Right ventricle myocardium superior (tissue), 1 donor: ENCODE results near the gene TNNT2. TPM values are rescaled to one million over a fixed set of nuclear protein-coding genes. Genes with fewer than 3 reads are reported as not detected.

Experiments used
- ATAC-seq: fragments of 200-7000 bp; cut with Tn5 transposase; one replicate; pipeline ENCODE4 v1.9.1; 2020; ENCODE audit warnings: mild to moderate bottlenecking; ENCODE audit not compliant: poor library complexity
- DNase-seq: peaks from one replicate; pipeline ENCODE4 v3.0.0-alpha.2; 2020
- intact Hi-C: fragments of 100-400 bp; cut with DNase I; formaldehyde crosslinking; loops from one replicate; pipeline ENCODE4 v1.11.2; 2022
- total RNA-seq: library from RNA; stranded (reverse); fragmentation: NEBNext Ultra II Directional; extraction: Animal tissue kit (Norgen Biotek cat#: 25700); gene quantifications from one replicate; pipeline ENCODE4 v1.2.1, GENCODE V29; 2021
- donor health status: DM: no; HTN: yes; CAD: no; lungs with severe emphysema.

TNNT2 gene
- total RNA-seq, 1 donor from 2014 or later = 9,128 TPM

DNA sequence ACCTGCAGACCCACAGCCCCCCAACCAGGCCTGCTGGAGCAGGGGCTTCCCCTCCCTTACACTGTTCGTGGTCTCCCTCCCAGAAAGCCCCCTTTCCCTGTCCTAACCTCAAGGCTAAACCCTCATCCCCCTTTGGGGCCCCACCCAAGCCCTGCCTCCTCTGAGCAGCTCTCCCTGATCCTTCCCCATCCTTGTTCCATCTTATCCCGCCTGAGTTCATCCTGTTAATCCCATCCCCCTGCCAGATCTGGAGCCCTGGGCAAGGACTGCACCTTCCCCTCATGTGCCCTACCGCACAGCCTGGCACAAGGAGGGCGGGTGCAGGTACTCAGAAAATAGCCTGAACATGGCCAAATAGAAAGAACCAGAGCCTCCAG is 6.9 kb upstream of the TNNT2 start:
- intact Hi-C loops = no loop called here
- ATAC-seq (no peak), DNase-seq (no peak)

DNA sequence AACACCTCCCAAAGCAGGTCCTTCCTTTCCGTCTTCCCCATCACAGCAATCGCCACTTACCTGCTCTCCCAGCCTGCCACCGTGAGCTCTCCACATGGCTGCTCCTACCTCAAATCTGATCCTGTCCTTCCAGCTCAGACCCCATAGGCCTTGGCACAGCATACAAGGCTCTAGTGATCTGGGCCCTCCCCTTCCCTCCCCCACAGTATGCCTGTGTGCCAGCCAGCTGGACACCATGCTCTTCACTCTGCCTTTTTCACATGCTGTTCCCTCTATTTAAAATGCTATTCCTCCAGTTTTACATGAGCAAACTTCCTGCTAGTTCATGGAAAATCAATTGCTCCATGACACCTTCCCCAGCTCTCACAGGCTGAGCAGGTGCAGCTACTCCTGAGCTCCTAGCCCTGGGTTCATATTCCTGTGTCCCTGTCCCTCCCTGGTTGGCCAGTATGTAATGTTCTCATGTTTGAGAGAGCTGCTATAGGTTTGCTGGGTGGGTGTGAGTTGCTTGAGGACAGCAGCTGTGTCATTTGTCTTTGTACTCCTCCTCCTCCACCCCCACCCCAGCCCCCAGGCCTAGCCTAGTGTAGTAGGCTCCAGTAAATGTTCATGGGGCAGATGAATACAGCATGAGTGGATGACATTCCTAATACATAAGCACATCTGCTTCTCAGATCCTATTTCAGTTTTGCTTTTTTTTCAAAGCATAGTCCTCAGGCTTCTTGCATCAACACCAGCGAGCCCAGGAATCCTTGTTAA is 6.3 kb upstream of the TNNT2 start:
- DNase-seq (no peak), ATAC-seq (no peak)
- intact Hi-C loops = no loop called here

DNA sequence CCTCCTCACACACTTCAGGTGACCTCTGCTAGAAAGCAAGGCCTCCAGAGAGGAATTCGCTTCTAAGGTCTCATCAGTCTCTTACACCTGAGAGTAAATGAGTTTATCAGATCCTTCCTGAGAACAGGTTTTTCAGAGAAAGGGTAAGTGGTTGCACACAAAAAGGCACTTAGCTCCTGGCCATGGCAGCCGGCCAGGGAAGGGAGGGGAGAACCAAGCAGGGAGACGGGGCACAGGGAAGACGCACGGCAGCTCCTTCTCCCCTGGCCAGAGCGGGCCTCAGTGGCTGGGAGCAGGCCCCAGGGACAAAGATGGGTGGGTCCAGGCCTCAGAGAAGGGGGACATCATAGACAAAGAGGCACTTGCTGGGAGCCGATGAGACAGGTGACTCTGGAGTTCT is 3.6 kb upstream of the TNNT2 start:
- ATAC-seq (no peak), DNase-seq (no peak)
- intact Hi-C loops = no loop called here

DNA sequence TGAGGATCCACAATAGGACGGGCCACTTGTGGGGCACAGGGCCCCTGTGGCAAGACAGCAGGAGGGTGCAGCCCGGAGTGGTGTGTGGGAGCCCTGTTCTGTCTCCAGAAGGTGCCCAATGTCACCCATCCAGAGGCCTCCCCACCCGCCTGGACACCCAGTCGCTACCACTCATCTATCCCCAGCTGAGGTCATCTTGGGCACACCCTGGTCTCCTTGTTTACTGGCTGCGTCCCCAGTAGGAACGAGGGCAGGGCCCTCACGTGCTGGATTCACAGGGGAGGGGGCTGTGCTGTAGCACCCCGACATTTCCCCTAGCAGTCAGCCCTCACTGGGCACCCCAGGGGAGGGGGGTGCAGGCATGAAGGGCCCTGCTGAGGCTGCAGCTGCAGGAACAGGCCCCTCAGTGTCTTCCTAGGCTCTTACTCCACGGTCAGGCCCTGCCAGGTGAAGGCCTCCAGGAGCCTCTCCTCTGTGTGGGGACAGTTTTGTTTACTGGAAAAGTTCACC is 2.3 kb upstream of the TNNT2 start:
- ATAC-seq (peak; percentile 2), DNase-seq (no peak)
- intact Hi-C loops = no loop called here

- intact Hi-C loops = no loop called here
- peak; percentile 78 for DNase-seq
- peak; percentile 54 for ATAC-seq
Measured at GRCh38 chr1:201378804-201379203, 1.3 kb upstream of the TNNT2 start.

- ATAC-seq (peak; percentile 2), DNase-seq (no peak)
- intact Hi-C loops = no loop called here
Measured at GRCh38 chr1:201376464-201377374, 761 bp downstream of the TNNT2 start.

GRCh38 chr1:201376107-201376463 is 1.4 kb downstream of the TNNT2 start:
- no peak for ATAC-seq
- intact Hi-C loops = no loop called here
- no peak for DNase-seq

DNA sequence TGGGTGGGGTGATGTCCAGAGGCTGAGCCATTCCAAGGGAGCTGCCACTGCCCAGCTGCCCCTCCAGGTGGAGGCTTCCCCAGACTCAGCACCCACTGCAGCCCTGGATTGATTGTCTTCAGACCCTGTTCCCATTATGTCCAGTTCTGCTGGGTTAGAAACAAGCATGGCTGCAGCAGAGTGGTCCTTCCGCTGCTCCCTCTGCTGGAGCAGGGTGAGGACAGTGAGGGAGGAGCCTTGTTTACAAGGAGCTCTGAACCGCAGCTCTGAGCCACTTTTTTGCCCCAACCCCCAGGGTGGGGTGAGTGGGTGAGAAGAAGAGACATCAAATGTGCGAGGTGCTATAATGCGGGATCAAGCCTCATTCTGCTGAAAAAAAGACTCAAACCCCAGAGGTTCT is 2.3 kb downstream of the TNNT2 start:
- ATAC-seq = peak; percentile 0
- intact Hi-C loops = no loop called here
- DNase-seq = no peak

DNA sequence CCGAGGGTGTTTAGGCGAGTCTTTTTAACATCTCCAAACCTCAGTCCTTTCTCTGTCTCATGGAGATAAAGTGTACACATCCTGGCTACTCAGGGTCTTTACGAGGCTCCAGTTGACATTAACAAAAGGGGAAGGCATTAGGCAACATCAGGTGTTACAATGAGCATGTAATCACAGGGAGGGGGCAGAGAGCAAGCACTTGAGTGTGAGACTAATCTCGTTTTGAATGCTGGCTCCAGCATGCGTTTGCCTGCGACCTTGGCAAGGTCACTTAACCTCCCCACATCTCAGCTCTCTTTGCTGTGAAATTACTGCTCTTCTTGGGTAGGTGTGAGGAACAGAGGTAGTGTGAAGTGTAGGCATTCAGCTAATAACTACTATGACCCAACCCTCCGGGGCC is 3.1 kb downstream of the TNNT2 start:
- DNase-seq (no peak), ATAC-seq (peak; percentile 2)
- intact Hi-C loops = no loop called here

- DNase-seq (no peak), ATAC-seq (no peak)
- intact Hi-C loops = no loop called here
Measured at GRCh38 chr1:201371792-201372191, 5.7 kb downstream of the TNNT2 start.

DNA sequence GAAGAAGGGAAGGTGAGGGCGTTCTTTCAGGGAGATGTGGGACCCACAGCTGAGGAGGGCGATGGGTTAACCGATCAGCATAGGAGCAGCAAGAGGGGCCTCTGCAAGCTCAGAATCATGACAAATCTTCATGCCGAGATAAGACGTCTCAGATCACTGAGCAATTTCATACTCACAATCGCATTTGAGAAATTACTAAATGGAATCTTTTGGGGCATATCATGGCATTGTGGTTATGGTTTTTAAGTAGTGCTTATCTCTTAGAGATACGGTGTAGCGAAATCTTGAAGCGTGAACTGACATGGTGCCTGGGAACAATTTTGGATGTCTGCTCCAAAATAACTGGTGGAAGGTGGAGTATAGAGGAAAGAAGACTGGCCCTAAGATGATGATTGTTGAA is 6.2 kb downstream of the TNNT2 start:
- intact Hi-C loops = no loop called here
- ATAC-seq (no peak), DNase-seq (no peak)

- DNase-seq (no peak), ATAC-seq (no peak)
- intact Hi-C loops = no loop called here
Measured at GRCh38 chr1:201370500-201370899, 7.0 kb downstream of the TNNT2 start.

GRCh38 chr1:201369209-201369608 is 8.3 kb downstream of the TNNT2 start:
- peak; percentile 1 for ATAC-seq
- intact Hi-C loops = no loop called here
- no peak for DNase-seq

DNA sequence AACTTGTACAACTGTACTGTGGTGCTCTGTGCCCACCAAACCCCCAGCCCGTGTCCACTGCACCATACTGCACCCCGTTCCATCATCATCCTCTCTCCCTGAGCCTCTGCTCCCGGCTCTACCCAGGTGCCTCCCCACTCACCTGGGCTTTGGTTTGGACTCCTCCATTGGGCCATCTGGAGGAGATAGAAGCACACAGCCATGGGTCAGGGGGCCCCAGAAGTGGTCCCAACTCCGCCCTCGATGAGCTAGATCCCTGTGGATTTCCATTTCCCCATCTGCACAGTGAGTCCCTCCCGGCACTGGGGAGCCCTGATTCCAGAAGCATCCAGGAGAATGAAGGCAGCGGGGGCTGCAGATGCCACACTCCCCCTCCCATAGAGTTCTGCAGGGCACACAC is 10.8 kb downstream of the TNNT2 start:
- DNase-seq = peak; percentile 20
- intact Hi-C loops = no loop called here
- peak; percentile 1 for ATAC-seq

DNA sequence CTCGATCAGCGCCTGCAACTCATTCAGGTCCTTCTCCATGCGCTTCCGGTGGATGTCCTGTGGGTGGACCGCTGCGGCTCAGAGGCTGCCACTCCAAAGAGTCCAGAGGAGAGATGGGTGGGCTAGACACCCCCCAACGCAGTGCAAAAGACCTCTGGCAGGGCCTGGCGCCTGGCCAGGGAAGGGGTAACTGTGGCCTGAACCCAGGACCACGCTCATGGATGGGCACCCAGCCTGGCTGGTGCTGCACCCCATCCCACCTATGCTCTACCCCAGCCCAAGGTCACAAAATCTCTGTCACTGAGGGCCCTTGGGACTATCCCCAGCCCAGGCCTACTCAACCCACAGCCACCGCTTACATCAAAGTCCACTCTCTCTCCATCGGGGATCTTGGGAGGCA is 12.2 kb downstream of the TNNT2 start:
- DNase-seq (peak; percentile 43), ATAC-seq (no peak)
- intact Hi-C loops = no loop called here

- DNase-seq = peak; percentile 20
- ATAC-seq = no peak
- intact Hi-C loops = loop anchor here (5.0 kb wide), 1 partner anchor 112 kb away; no protein-coding TSS in a partner anchor
Measured at GRCh38 chr1:201364808-201365105, 12.7 kb downstream of the TNNT2 start.

DNA sequence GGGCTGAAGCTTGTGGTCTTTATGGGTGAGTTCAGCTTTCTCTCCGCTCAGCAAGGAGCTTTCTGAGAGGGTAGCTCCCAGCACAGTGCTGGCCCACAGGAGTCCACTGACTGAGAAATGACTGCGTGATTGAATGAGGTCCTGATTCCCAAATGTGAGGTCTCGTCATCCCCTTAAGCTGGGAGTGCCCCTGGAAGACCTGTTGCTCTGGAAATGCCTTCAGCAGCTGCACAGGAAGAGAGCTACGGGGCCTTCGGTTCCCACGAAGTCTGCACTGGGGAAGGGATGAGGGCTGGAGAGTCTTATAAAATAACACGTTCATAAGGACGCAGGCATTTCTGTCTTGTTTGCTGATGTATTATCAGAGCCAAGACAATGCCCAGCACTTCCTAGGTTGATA is 14.0 kb downstream of the TNNT2 start:
- DNase-seq = no peak
- no peak for ATAC-seq
- intact Hi-C loops = loop anchor here (5.0 kb wide), 1 partner anchor 111 kb away; no protein-coding TSS in a partner anchor

GRCh38 chr1:201362906-201363305 is 14.6 kb downstream of the TNNT2 start:
- intact Hi-C loops = loop anchor here (5.0 kb wide), 1 partner anchor 111 kb away; no protein-coding TSS in a partner anchor
- ATAC-seq (no peak), DNase-seq (no peak)

GRCh38 chr1:201361652-201362504 is 15.6 kb downstream of the TNNT2 start:
- intact Hi-C loops = loop anchor here (5.0 kb wide), 1 partner anchor 110 kb away; no protein-coding TSS in a partner anchor
- DNase-seq (peak; percentile 50), ATAC-seq (no peak)
